Measurements from ENCODE around the gene MAP2K4.

DNA sequence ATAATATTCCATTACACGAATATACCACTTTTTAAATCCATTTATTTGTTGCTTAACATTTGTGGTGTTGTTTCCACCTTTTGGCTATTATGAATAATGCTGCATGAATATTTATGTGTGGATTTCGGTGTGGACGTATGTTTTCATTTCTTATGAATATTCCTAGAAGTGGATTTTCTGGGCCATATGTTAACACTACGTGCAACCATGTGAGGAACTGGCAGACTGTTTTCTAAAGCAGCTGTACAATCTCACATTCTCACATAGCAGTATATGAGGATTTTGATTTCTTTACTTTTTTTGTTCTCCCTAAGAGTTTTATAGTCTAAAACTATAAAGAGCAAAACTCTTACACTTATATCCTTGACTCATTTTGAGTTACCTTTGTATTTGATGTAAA is 143.4 kb downstream of the MAP2K4 start:
- TF ChIP-seq RFX5 (IDR thresholded peaks at IDR 0.05; ENCODE audit: low read depth, low read length) (no peak), CTCF (conservative IDR thresholded peaks at IDR 0.05; ENCODE audit: low read depth, low read length) (no peak), POLR2A (IDR thresholded peaks at IDR 0.05; ENCODE audit: low read depth, low read length) (no peak), FOS (IDR thresholded peaks at IDR 0.05; ENCODE audit: low read depth, low read length) (no peak)
- TF ChIP-seq, protein P1, sequence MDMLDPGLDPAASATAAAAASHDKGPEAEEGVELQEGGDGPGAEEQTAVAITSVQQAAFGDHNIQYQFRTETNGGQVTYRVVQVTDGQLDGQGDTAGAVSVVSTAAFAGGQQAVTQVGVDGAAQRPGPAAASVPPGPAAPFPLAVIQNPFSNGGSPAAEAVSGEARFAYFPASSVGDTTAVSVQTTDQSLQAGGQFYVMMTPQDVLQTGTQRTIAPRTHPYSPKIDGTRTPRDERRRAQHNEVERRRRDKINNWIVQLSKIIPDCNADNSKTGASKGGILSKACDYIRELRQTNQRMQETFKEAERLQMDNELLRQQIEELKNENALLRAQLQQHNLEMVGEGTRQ (IDR thresholded peaks at IDR 0.05; ENCODE audit: low read depth, low read length) = no peak

All from IMR-90 (cell line).